ENCODE measurements around the gene TSPAN11.

DNA sequence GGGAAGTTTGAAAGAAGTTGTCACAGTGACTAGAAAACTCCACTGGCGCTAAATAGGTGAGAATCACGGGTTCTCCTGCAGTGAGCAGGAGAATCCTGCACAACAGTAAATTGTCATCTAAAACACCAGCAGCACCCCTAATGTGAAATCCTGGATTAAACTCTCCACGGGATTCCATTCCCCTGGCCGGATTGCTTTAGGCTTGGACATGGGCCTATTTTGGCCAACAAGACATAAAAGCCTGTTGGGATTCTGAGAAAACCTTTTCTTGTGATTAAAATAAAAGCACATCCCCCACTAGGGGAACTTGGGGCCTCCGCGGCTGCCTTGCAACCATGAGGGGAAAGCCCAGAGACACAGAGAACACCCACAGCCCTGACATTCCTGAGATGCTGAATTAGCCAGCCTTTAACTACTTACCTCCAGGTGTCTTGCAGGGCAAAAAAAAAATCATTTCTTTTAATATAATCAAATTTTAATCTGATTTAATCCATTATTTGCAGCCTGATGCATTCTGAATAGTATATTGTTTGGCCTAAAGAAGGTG is 21.0 kb upstream of the TSPAN11 start:
- no peak for TF ChIP-seq JUN (IDR thresholded peaks at IDR 0.05)
- TF ChIP-seq, protein P1, sequence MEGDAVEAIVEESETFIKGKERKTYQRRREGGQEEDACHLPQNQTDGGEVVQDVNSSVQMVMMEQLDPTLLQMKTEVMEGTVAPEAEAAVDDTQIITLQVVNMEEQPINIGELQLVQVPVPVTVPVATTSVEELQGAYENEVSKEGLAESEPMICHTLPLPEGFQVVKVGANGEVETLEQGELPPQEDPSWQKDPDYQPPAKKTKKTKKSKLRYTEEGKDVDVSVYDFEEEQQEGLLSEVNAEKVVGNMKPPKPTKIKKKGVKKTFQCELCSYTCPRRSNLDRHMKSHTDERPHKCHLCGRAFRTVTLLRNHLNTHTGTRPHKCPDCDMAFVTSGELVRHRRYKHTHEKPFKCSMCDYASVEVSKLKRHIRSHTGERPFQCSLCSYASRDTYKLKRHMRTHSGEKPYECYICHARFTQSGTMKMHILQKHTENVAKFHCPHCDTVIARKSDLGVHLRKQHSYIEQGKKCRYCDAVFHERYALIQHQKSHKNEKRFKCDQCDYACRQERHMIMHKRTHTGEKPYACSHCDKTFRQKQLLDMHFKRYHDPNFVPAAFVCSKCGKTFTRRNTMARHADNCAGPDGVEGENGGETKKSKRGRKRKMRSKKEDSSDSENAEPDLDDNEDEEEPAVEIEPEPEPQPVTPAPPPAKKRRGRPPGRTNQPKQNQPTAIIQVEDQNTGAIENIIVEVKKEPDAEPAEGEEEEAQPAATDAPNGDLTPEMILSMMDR (IDR thresholded peaks at IDR 0.05): no peak

All from A549 (cell line).